Endodermal cell (in vitro differentiated cells): Measurements from ENCODE around the gene GFPT2. TPM values are rescaled to one million over a fixed set of nuclear protein-coding genes. Genes with fewer than 3 reads are reported as not detected.
"Not testable (repeated sequence)": the region's sequence is repeated elsewhere in the genome, so short reads cannot be mapped to it uniquely, and the experiment has no call there.

Source experiments
- DNase-seq: peaks from one replicate; pipeline ENCODE4 v3.0.0-alpha.2; 2017
- H3K27ac ChIP-seq: 2 replicates; pipeline ENCODE4 v1.5.1; 2013; ENCODE audit warnings: mild to moderate bottlenecking, low read depth, low read length, moderate library complexity
- H3K27me3 ChIP-seq: 2 replicates; pipeline ENCODE4 v1.6.1; 2013; ENCODE audit warnings: mild to moderate bottlenecking, low read length, moderate library complexity; ENCODE audit not compliant: insufficient read depth, control insufficient read depth, poor library complexity, severe bottlenecking
- H3K36me3 ChIP-seq: 2 replicates; pipeline ENCODE4 v1.7.0; 2013; ENCODE audit warnings: mild to moderate bottlenecking, low read length, moderate library complexity; ENCODE audit not compliant: control insufficient read depth, insufficient read depth
- H3K4me1 ChIP-seq: one replicate; pipeline ENCODE4 v1.7.0; 2013; ENCODE audit warnings: low read length; ENCODE audit not compliant: control insufficient read depth, insufficient read depth
- H3K4me3 ChIP-seq: 2 replicates; pipeline ENCODE4 v1.5.1; 2013; ENCODE audit warnings: mild to moderate bottlenecking, low read length, moderate library complexity
- H3K9ac ChIP-seq: 2 replicates; pipeline ENCODE4 v1.6.1; 2013; ENCODE audit warnings: mild to moderate bottlenecking, low read length, moderate library complexity; ENCODE audit not compliant: poor library complexity, severe bottlenecking; ENCODE audit errors: extremely low read depth
- H3K9me3 ChIP-seq: 2 replicates; pipeline ENCODE4 v1.6.1; 2013; ENCODE audit warnings: mild to moderate bottlenecking, low read length, moderate library complexity; ENCODE audit not compliant: control insufficient read depth
- H3K27ac Mint-ChIP-seq: 2 replicates; pipeline ENCODE4 v1.8.0; 2020; ENCODE audit warnings: mixed read lengths
- H3K27me3 Mint-ChIP-seq: 2 replicates; pipeline ENCODE4 v1.8.0; 2021; ENCODE audit warnings: mild to moderate bottlenecking, mixed read lengths; ENCODE audit not compliant: insufficient read depth
- H3K36me3 Mint-ChIP-seq: 2 replicates; pipeline ENCODE4 v1.8.0; 2020; ENCODE audit warnings: low read depth, mixed read lengths
- H3K4me1 Mint-ChIP-seq: 2 replicates; pipeline ENCODE4 v1.8.0; 2020; ENCODE audit warnings: mixed read lengths
- H3K4me3 Mint-ChIP-seq: 2 replicates; pipeline ENCODE4 v1.8.0; 2020; ENCODE audit warnings: mild to moderate bottlenecking, moderate library complexity, mixed read lengths
- H3K9me3 Mint-ChIP-seq: 2 replicates; pipeline ENCODE4 v1.8.0; 2020; ENCODE audit warnings: mild to moderate bottlenecking, mixed read lengths
- CTCF ChIP-seq: fragments of 200-600 bp; sonication (generic); conservative IDR thresholded peaks from 2 replicates; pipeline ENCODE4 v1.5.0; 2021; ENCODE audit warnings: antibody characterized with exemption, mild to moderate bottlenecking
- WGBS, 2 experiments: methylation state at CpG; one replicate each; pipeline versions ENCODE4 v1.1.5 to v1.1.7; 2013; ENCODE audit warnings: missing lambda C conversion rate in 2 of 2, mixed read lengths in 1 of 2; ENCODE audit not compliant: insufficient coverage in 1 of 2, insufficient read length in 1 of 2; 5-methylcytosine and 5-hydroxymethylcytosine counted together
- total RNA-seq, 2 donors: library from RNA; stranded (reverse); fragmentation: NEBNext Ultra II Directional in 1 of 2; extraction: Animal tissue kit (Norgen Biotek cat#: 25700) in 1 of 2; gene quantifications; 2 replicates in 1 of 2; 3 replicates in 1 of 2; pipeline ENCODE4 v1.2.1, GENCODE V29; 2021

Gene GFPT2
- total RNA-seq, 2 donors from 2014 or later, result 19.5 to 37.3 TPM

GRCh38 chr5:180301253-180301652 is 51.9 kb downstream of the GFPT2 start:
- Mint-ChIP-seq H3K4me1 (no peaks in the 10 kb centered on the region), H3K27me3 (no peaks in the 10 kb centered on the region), H3K36me3 (peaks cover 29% of the 10 kb centered on the region), H3K4me3 (no peak overlapping the region), H3K9me3 (no peaks in the 10 kb centered on the region), H3K27ac (no peak overlapping the region)
- H3K4me1 ChIP-seq, result no peaks in the 10 kb centered on the region
- H3K4me3 ChIP-seq, result no peak overlapping the region
- peaks cover 35% of the 10 kb centered on the region for H3K36me3 ChIP-seq
- peak; percentile 21 for DNase-seq
- H3K9me3 ChIP-seq, result no peaks in the 10 kb centered on the region
- H3K27ac ChIP-seq, result no peak overlapping the region
- H3K9ac ChIP-seq, result no peak overlapping the region
- TF ChIP-seq CTCF, result no peak
- WGBS, 2 experiments, result 94% methylated on average over 2 to 4 of the region's 4 CpGs
- no peaks in the 10 kb centered on the region for H3K27me3 ChIP-seq

DNA sequence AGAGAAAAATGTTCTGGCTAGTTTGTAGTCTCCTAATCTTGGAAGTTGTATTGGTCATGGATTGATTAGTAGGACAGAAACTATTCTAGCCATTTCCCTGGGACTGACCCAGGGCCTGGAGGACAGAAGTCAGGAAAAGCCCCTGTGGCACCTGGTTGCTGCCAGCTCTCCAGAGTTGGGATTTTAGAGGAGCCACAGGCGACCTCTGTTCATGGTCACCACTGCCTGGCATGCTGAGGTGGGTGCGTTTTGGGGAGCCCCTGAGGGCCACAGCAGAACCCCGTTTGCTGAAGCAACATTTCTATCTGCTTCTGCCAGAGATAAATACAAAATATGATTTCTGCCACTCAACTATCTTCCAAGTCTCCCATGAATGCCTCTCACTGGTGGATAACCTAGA is 53.6 kb downstream of the GFPT2 start:
- no peak overlapping the region for H3K4me3 ChIP-seq
- Mint-ChIP-seq H3K9me3 (no peaks in the 10 kb centered on the region), H3K36me3 (peaks cover 40% of the 10 kb centered on the region), H3K27me3 (no peaks in the 10 kb centered on the region), H3K4me1 (no peaks in the 10 kb centered on the region), H3K4me3 (no peak overlapping the region), H3K27ac (no peak overlapping the region)
- no peaks in the 10 kb centered on the region for H3K4me1 ChIP-seq
- H3K36me3 ChIP-seq, result peaks cover 35% of the 10 kb centered on the region
- TF ChIP-seq CTCF, result no peak
- H3K27ac ChIP-seq, result no peak overlapping the region
- H3K27me3 ChIP-seq, result no peaks in the 10 kb centered on the region
- H3K9ac ChIP-seq, result no peak overlapping the region
- WGBS, 2 experiments, result 81 to 93% methylated on average over 3 of the region's 3 CpGs
- peak; percentile 24 for DNase-seq
- H3K9me3 ChIP-seq, result no peaks in the 10 kb centered on the region

DNA sequence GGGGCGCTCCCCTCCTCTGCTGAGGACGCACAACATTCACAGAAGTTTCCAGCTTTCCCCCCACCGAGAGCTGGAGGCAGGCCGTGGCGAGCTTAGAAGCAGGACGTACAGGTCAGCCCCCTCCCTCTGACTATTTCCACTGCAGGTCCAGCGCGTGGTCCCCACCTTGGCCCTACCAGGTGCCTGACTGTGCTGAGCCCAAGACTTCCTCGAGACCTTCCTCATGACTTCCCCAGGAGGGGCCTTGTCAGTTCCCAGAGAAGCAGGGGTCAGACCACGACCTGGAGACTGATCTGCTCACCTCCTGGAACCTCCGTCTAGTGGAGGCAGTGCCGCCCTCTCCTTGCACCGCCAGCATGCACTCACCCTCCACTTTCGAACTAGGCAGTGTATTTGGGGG is 54.1 kb downstream of the GFPT2 start:
- not testable (repeated sequence) for H3K4me1 ChIP-seq, H3K4me3 ChIP-seq, H3K4me1 Mint-ChIP-seq, H3K27ac ChIP-seq, H3K27me3 ChIP-seq, H3K27ac Mint-ChIP-seq, H3K9me3 ChIP-seq, H3K9ac ChIP-seq, H3K4me3 Mint-ChIP-seq, H3K27me3 Mint-ChIP-seq, H3K9me3 Mint-ChIP-seq
- DNase-seq, result peak; percentile 32
- peaks cover 35% of the 10 kb centered on the region for H3K36me3 ChIP-seq
- WGBS, 2 experiments, result 95 to 100% methylated on average over 6 to 14 of the region's 14 CpGs
- peaks cover 43% of the 10 kb centered on the region for H3K36me3 Mint-ChIP-seq
